GM21390 (cell line): ENCODE data around the gene INSIG2.

Experiments
- ATAC-seq: cut with Tn5 transposase; IDR thresholded peaks from one replicate; pipeline ENCODE4 v1.9.1; 2021; ENCODE audit not compliant: unreplicated experiment

The INSIG2 gene

GRCh38 chr2:118088051-118089024, at the start of gene INSIG2:
Gene INSIG2 (plus strand): TSS chr2:118088471. CDS start chr2:118096557, 8,086 bp downstream.
- peak; percentile 96 for ATAC-seq

DNA sequence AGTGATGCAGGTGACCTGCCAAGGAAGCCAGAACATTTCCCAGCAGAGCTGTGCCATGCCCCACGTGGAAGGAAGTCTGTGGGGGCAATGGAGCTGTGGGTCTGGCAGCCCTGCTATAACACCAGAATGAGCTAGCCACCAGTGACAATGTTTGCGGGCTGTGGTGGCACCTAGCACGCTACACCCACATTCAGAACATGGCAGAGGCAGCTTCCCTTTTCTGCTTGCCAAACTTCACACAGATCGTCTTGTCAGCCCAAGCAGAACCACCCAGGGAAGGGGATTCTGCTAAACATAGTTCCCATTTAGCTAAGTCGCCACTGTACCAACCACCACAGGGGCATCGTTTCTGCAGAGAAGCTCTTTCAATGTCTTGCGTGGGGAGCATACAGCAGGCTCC, 47.4 kb upstream of the INSIG2 start:
- ATAC-seq = no peak

GRCh38 chr2:118044103-118044716, 44.1 kb upstream of the INSIG2 start:
- no peak for ATAC-seq

- no peak for ATAC-seq
Observed at GRCh38 chr2:118044854-118045253, 43.4 kb upstream of the INSIG2 start.

- ATAC-seq = no peak
Observed at GRCh38 chr2:118045286-118045685, 43.0 kb upstream of the INSIG2 start.

- ATAC-seq = no peak
Observed at GRCh38 chr2:118046634-118047210, 41.5 kb upstream of the INSIG2 start.

DNA sequence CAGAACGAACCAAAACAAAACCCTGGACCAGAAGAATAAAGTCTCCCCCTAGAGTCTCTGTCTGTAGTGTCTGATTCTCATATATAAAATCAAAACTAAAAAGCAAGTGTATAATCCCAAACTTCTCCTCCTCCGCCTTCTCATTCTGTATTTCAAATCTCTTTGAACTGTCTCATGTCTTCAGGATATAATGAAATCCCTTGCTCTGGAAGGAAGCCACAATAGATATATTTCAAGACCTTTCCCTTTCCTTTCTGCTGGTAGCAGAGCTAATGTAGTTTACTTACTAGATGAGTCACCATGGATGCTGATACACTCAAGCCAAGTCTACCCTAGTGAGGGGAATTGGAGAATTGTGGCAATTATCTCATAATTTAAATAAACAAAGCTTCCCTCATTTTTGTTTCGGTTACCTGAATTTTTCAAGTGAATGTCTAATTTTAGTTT, 40.9 kb upstream of the INSIG2 start:
- no peak for ATAC-seq

GRCh38 chr2:118048401-118048800, 39.9 kb upstream of the INSIG2 start:
- ATAC-seq = no peak

- ATAC-seq = peak; percentile 11
Observed at GRCh38 chr2:118049140-118049815, 39.0 kb upstream of the INSIG2 start.

- ATAC-seq = peak; percentile 82
Observed at GRCh38 chr2:118049816-118050140, 38.5 kb upstream of the INSIG2 start.

GRCh38 chr2:118050386-118050785, 37.9 kb upstream of the INSIG2 start:
- ATAC-seq = no peak

DNA sequence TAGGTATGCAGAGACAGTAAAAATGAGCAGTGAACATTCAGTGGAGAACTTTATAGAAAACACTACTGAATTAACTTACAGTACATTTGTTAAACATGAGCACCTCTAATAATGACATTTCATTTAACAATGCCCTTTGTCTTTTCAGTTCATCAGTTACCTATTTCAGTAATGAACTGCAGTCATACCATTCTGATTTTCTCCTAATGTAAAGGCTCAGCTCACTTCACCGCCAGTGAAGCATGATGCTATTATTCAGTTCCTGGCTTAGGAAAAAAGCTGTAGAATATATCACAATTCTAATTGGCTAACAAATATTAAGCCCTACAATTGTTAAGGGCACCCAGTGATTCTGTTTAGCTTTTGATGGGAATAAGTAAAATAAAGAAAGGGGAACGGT, 37.3 kb upstream of the INSIG2 start:
- no peak for ATAC-seq

DNA sequence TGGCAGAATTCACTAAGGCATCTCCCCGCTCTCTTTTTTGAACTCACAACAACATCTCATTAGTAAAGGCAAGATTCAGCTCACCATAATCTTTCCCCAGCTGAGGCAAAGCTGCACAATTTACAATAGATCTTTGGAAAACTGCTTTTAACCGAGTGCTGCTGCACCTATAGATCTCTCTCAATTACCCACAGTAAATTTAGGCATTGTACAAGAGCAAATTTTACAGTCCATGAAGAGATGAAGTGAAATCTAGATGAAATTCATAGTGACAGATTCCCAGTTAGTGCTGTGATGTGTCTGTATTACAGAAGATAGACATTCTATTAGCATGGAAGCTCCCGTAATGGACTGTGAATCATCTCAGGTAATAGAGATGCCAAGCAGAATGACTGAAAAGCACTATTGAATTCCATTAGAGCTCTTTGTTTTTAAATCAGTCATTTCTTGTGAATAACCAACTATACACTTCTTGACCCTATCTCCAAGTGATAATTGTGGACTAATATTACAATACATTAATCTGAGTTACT, 36.4 kb upstream of the INSIG2 start:
- no peak for ATAC-seq

DNA sequence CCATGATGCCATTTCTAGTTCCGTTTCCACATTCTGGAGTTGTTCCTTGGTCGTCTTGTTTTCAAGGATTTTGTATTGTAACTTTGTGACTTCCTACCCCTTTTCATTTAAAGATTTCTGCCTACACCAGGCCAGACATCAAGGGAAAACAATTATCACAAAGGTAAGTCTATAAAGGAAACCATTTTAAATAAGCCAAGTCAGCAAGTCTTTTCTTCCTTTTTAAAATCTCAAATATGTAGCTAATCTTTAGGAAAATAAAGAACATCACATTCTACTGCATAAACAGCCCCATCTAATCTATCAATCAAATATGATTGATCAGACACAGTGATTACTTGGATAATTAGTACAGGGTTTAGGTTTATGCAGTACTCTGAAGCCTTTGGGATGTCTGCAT, 35.8 kb upstream of the INSIG2 start:
- no peak for ATAC-seq

GRCh38 chr2:118053681-118054080, 34.6 kb upstream of the INSIG2 start:
- no peak for ATAC-seq

GRCh38 chr2:118054213-118055008, 33.9 kb upstream of the INSIG2 start:
- ATAC-seq = no peak

DNA sequence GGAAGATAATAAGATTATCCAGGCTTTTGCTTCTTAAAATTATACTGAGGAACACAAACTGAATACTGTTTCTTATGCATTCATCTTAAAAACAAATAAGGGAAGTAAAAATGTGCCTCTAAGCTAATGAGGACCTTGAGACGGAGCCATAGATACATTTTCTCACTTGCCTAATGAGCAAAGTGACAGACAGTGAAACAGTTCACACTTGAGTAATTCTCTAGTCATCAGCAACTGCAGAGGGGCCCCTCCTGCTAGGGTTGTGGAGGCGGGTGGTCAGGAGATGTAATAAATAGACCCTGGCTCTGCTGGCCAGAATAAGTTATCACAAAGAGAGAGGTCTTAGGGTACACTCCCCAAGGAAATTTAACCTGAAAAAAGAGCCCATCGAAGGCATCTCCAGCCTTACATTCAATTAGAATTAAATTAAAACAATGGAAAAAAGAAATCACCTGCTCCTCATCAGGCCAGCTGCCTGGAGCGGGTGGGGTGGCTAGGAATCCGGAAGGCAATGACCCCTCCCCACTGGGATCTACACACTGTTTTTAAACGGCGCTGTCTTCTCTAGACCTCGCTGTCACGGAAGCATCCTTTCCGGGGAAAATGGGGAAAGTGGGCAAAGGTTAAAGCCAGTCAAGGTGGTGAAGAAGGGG, 32.6 kb upstream of the INSIG2 start:
- ATAC-seq = peak; percentile 83

GRCh38 chr2:118056165-118056534, 32.1 kb upstream of the INSIG2 start:
- ATAC-seq = peak; percentile 81

GRCh38 chr2:118056801-118057200, 31.5 kb upstream of the INSIG2 start:
- ATAC-seq = no peak

- ATAC-seq = no peak
Observed at GRCh38 chr2:118058951-118059350, 29.3 kb upstream of the INSIG2 start.
